H1 (cell line): Measurements from ENCODE around the gene ESRP2. TPM values are rescaled to one million over a fixed set of nuclear protein-coding genes. Genes with fewer than 3 reads are reported as not detected.

Source experiments
- CTCF ChIA-PET: fragments of 300-600 bp; sonication (Branson Sonifier 250); formaldehyde crosslinking; loops from one replicate; lab custom pipeline; 2021; ENCODE audit not compliant: partially characterized antibody; lab: Charles Lee
- POLR2A ChIA-PET: fragments of 300-600 bp; sonication (Branson Sonifier 250); formaldehyde crosslinking; loops from one replicate; lab custom pipeline; 2021; ENCODE audit warnings: inconsistent platforms; ENCODE audit not compliant: partially characterized antibody; lab: Charles Lee
- DNase-seq, 2 experiments: peaks; one replicate each; pipeline versions ENCODE4 v3.0.0 to v3.0.0-alpha.2; 2010 to 2022; ENCODE audit warnings: low spot score in 2 of 2, low read depth in 1 of 2, mixed read lengths in 1 of 2
- FAIRE-seq: peaks from 2 replicates; lab custom pipeline; 2011; peaks lifted over from hg19 to GRCh38; lab: Jason Lieb, UNC
- H2AFZ ChIP-seq: 2 replicates; pipeline ENCODE4 v1.8.1; 2012; ENCODE audit warnings: low read length, inconsistent platforms
- H2AK5ac ChIP-seq: 2 replicates; pipeline ENCODE4 v1.6.1; 2013; ENCODE audit warnings: low read depth, low read length
- H2BK120ac ChIP-seq: replicated peaks from 2 replicates; pipeline ENCODE3; 2013; ENCODE audit warnings: low read depth, low read length, inconsistent platforms
- H2BK12ac ChIP-seq: 2 replicates; pipeline ENCODE4 v1.6.1; 2013; ENCODE audit warnings: low read depth, low read length
- H2BK15ac ChIP-seq: 2 replicates; pipeline ENCODE4 v1.6.1; 2013; ENCODE audit warnings: low read length
- H2BK20ac ChIP-seq: 2 replicates; pipeline ENCODE4 v1.6.1; 2013; ENCODE audit warnings: low read length
- H2BK5ac ChIP-seq: 2 replicates; pipeline ENCODE4 v1.6.1; 2013; ENCODE audit warnings: low read depth, low read length
- H3K14ac ChIP-seq: 2 replicates; pipeline ENCODE4 v1.6.1; 2013; ENCODE audit warnings: inconsistent platforms; ENCODE audit not compliant: insufficient read length
- H3K18ac ChIP-seq: 2 replicates; pipeline ENCODE4 v1.6.1; 2013; ENCODE audit warnings: low read length; ENCODE audit errors: extremely low read depth
- H3K23ac ChIP-seq: 2 replicates; pipeline ENCODE4 v1.6.1; 2013; ENCODE audit warnings: inconsistent platforms; ENCODE audit not compliant: insufficient read length
- H3K23me2 ChIP-seq: 2 replicates; pipeline ENCODE4 v1.6.1; 2013; ENCODE audit warnings: low read depth, low read length
- H3K27ac ChIP-seq: 2 replicates; pipeline ENCODE4 v1.6.1; 2011; ENCODE audit warnings: low read depth, low read length, inconsistent platforms
- H3K27me3 ChIP-seq, 4 experiments: replicated peaks in 1 of 4; 1 replicate in 1 of 4; 2 replicates in 3 of 4; pipeline versions ENCODE4 v1.6.1 to v1.8.1; 2011 to 2013; ENCODE audit warnings: low read length in 3 of 4, mild to moderate bottlenecking in 3 of 4, inconsistent platforms in 2 of 4, mixed read lengths in 2 of 4, moderate library complexity in 1 of 4; ENCODE audit not compliant: control insufficient read depth in 3 of 4, insufficient read depth in 3 of 4; ENCODE audit errors: extremely low read depth in 1 of 4
- H3K36me3 ChIP-seq, 4 experiments: 2 replicates each; pipeline versions ENCODE4 v1.6.1 to v1.8.1; 2011 to 2013; ENCODE audit warnings: mild to moderate bottlenecking in 4 of 4, low read length in 3 of 4, moderate library complexity in 2 of 4, control low read depth in 1 of 4, inconsistent platforms in 1 of 4; ENCODE audit not compliant: insufficient read depth in 4 of 4, control insufficient read depth in 2 of 4
- H3K4ac ChIP-seq: replicated peaks from 2 replicates; pipeline ENCODE3; 2013; ENCODE audit warnings: low read length, low read depth, mixed read lengths, inconsistent platforms; ENCODE audit not compliant: insufficient read length
- H3K4me1 ChIP-seq, 4 experiments: replicated peaks in 1 of 4; 1 replicate in 1 of 4; 2 replicates in 3 of 4; pipeline versions ENCODE4 v1.6.1 to v1.8.1; 2011 to 2013; ENCODE audit warnings: low read length in 3 of 4, inconsistent platforms in 2 of 4, mixed read lengths in 1 of 4; ENCODE audit not compliant: insufficient read depth in 4 of 4, control insufficient read depth in 3 of 4
- H3K4me2 ChIP-seq, 2 experiments: 2 replicates each; pipeline versions ENCODE4 v1.6.1 to v1.8.1; 2011 to 2013; ENCODE audit warnings: low read depth in 2 of 2, low read length in 2 of 2, control low read depth in 1 of 2, inconsistent platforms in 1 of 2, mild to moderate bottlenecking in 1 of 2; ENCODE audit not compliant: insufficient read depth in 1 of 2
- H3K4me3 ChIP-seq, 4 experiments: fragments of 200-600, 300-600 bp in 1 of 4; sonication (generic), shearing (Covaris generic), sonication (Bioruptor Twin) in 1 of 4; 2 replicates each; pipeline versions ENCODE4 v1.5.1 to v1.8.1; 2011 to 2016; ENCODE audit warnings: low read length in 4 of 4, low read depth in 3 of 4, control low read depth in 2 of 4, inconsistent platforms in 2 of 4, mild to moderate bottlenecking in 2 of 4, mixed read lengths in 1 of 4, moderate library complexity in 1 of 4; ENCODE audit not compliant: insufficient read depth in 2 of 4; ENCODE audit errors: extremely low read depth in 1 of 4
- H3K56ac ChIP-seq: replicated peaks from 2 replicates; pipeline ENCODE3; 2013; ENCODE audit warnings: low read depth, mild to moderate bottlenecking, mixed read lengths, low read length, inconsistent platforms; ENCODE audit not compliant: insufficient read length
- H3K79me1 ChIP-seq: 2 replicates; pipeline ENCODE4 v1.6.1; 2013; ENCODE audit warnings: low read depth, low read length, control low read depth
- H3K79me2 ChIP-seq, 2 experiments: 2 replicates each; pipeline versions ENCODE4 v1.6.1 to v1.8.1; 2012 to 2013; ENCODE audit warnings: low read length in 2 of 2, mild to moderate bottlenecking in 2 of 2, inconsistent platforms in 1 of 2; ENCODE audit not compliant: insufficient read depth in 2 of 2, control insufficient read depth in 1 of 2
- H3K9ac ChIP-seq, 4 experiments: replicated peaks in 1 of 4; 1 replicate in 1 of 4; 2 replicates in 3 of 4; pipeline versions ENCODE4 v1.6.1 to v1.8.1; 2011 to 2013; ENCODE audit warnings: low read depth in 3 of 4, low read length in 3 of 4, control low read depth in 2 of 4, mild to moderate bottlenecking in 2 of 4, moderate library complexity in 2 of 4, inconsistent platforms in 1 of 4; ENCODE audit errors: extremely low read depth in 1 of 4
- H3K9me3 ChIP-seq, 2 experiments: 2 replicates each; pipeline versions ENCODE4 v1.6.1 to v1.8.1; 2012 to 2013; ENCODE audit warnings: mild to moderate bottlenecking in 2 of 2, moderate library complexity in 2 of 2, control low read depth in 1 of 2, inconsistent platforms in 1 of 2, low read depth in 1 of 2, low read length in 1 of 2, mixed read lengths in 1 of 2; ENCODE audit not compliant: insufficient read depth in 2 of 2
- H4K20me1 ChIP-seq, 2 experiments: replicated peaks in 1 of 2; 2 replicates each; pipeline versions ENCODE3 to v1.8.1; 2011 to 2013; ENCODE audit warnings: inconsistent platforms in 2 of 2, low read length in 2 of 2, mild to moderate bottlenecking in 1 of 2; ENCODE audit not compliant: insufficient read depth in 2 of 2, control insufficient read depth in 1 of 2
- H4K5ac ChIP-seq: 2 replicates; pipeline ENCODE4 v1.6.1; 2013; ENCODE audit warnings: low read length, low read depth, mixed read lengths, inconsistent platforms; ENCODE audit not compliant: insufficient read length
- H4K8ac ChIP-seq: 2 replicates; pipeline ENCODE4 v1.8.0; 2013; ENCODE audit warnings: mild to moderate bottlenecking, moderate library complexity, low read length, inconsistent platforms; ENCODE audit not compliant: insufficient read depth; ENCODE audit errors: extremely low read depth
- H4K91ac ChIP-seq: replicated peaks from 2 replicates; pipeline ENCODE3; 2013; ENCODE audit warnings: low read length, mixed read lengths, inconsistent platforms; ENCODE audit not compliant: insufficient read length
- WGBS, 2 experiments: shearing (Covaris generic) in 1 of 2; methylation state at CpG; one replicate each; pipeline versions ENCODE4 v1.1.6 to v1.1.7; 2013 to 2015; ENCODE audit warnings: low lambda C conversion rate in 2 of 2, mixed read lengths in 2 of 2, inconsistent platforms in 1 of 2, low coverage in 1 of 2, missing lambda C conversion rate in 1 of 2; ENCODE audit not compliant: insufficient replicate concordance in 2 of 2, insufficient coverage in 1 of 2, insufficient read length in 1 of 2; ENCODE audit errors: extremely low coverage in 1 of 2, missing lambda C conversion rate in 1 of 2; 5-methylcytosine and 5-hydroxymethylcytosine counted together
- polyA plus RNA-seq, 7 experiments: library from polyadenylated mRNA; depleted of rRNA in 3 of 7; stranded (reverse) in 5 of 7; unstranded in 2 of 7; fragments of >200 nt in 5 of 7; fragments of 200-250 nt in 2 of 7; gene quantifications; 1 replicate in 5 of 7; 2 replicates in 1 of 7; 4 replicates in 1 of 7; pipeline versions ENCODE4 v1.2.1 to v1.2.3, GENCODE V29; 2011 to 2013; ENCODE audit warnings: missing spikeins in 2 of 7, mixed read lengths in 2 of 7
- total RNA-seq: library from RNA; stranded (reverse); fragmentation: NEBNext Ultra II Directional; extraction: Animal tissue kit (Norgen Biotek cat#: 25700); gene quantifications from 2 replicates; pipeline ENCODE4 v1.2.1, GENCODE V29; 2021

Gene ESRP2
- total and polyA plus RNA-seq, 2 of the 8 experiments (the other 6 are each of a cell fraction or from before 2014, with no cell fraction given) = 35.1 to 45.8 TPM

DNA sequence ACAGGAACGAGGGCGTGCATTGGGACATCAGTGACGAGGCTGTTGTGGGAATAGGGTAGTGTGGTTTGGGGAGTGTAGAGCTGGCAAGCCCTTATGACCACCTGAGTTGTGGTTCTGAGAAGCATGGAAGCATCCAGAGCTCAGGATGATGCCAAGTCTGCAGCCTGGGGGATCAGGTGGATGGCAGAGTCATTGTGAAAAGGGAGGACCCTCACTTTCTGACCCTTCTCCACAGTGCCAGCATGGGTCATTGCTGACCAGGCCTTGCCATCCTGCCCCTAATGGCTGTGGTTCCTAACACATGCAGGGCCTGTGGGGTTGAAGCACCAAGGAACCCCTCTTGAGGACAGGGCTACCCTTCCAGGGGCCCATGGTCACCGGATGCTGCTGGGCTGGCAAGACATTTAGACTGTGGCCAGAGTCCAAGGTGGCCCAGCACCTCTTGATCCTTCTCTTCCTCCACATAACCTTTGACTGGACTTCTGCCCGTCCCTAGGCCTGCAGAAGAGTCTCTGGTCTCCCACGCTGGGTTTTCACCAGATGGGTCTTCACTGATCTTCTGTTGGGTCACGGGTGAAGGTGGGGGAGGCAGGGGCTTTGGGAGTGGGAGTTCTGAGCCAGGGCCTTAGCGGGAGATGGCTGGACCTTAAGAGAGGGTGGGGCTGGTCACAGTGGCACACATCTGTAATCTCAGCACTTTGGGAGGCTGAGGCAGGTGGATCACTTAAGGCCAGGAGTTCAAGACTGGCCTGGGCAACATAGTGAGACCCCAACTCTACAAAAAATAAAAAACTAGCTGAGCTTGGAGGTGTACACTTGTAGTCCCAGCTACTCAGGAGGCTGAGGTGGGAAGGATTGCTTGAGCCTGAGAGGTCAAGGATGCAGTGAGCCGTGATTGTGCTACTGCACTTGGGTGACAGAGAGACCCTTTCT lies 7.3 kb upstream of the ESRP2 start:
- H4K91ac ChIP-seq = no peak overlapping the region
- no peak overlapping the region for H4K8ac ChIP-seq
- 83% methylated on average over 9 of the region's 9 CpGs; no CpG with 5 or more reads in 1 of the 2 experiments for WGBS, 2 experiments
- peaks cover 0 to 9% (median 4%) of the 10 kb centered on the region in 4 experiments; a peak in 6 of 7 replicates for H3K4me1 ChIP-seq
- H3K4ac ChIP-seq = no peak overlapping the region
- H3K27ac ChIP-seq = no peak overlapping the region
- FAIRE-seq (no peak), DNase-seq (no peak)
- POLR2A ChIA-PET = interaction anchor here (0.7 to 3.6 kb wide), 3 partner anchors 26 to 394 kb away, joined by 3 to 12 read pairs (median 3); partner anchors contain the start of genes PRMT7 and SLC7A6OS
- no peak overlapping the region for H3K18ac ChIP-seq
- H3K27me3 ChIP-seq = peaks cover 0 to 8% (median 5%) of the 10 kb centered on the region in 4 experiments; a peak in 5 of 7 replicates
- H3K36me3 ChIP-seq = no peaks in the 10 kb centered on the region
- no peak overlapping the region for H2BK12ac ChIP-seq
- peaks cover 0 to 1% of the 10 kb centered on the region in 2 experiments for H4K20me1 ChIP-seq
- H3K23ac ChIP-seq = no peak overlapping the region
- H2BK120ac ChIP-seq = no peak overlapping the region
- no peak overlapping the region for H3K9ac ChIP-seq
- H2BK5ac ChIP-seq = no peak overlapping the region
- no peak overlapping the region for H3K56ac ChIP-seq
- 0 out of 2 replicates have a peak, but pooled peaks cover 2% of the 10 kb centered on the region for H3K79me1 ChIP-seq
- H2AK5ac ChIP-seq = peak overlapping the region; percentile 65; the same call in 1 of the 2 replicates
- H3K9me3 ChIP-seq = no peaks in the 10 kb centered on the region
- no peak overlapping the region; the same call in 1 of the 2 replicates for H2BK15ac ChIP-seq
- no peak overlapping the region for H4K5ac ChIP-seq
- no peak overlapping the region for H2BK20ac ChIP-seq
- CTCF ChIA-PET = interaction anchor here (0.6 to 7.6 kb wide), 9 partner anchors 9 to 241 kb away, joined by 3 to 80 read pairs (median 4); partner anchors contain the start of gene SLC7A6
- H3K4me2 ChIP-seq = no peak overlapping the region; a peak in 1 of 4 replicates
- H3K14ac ChIP-seq = no peak overlapping the region
- no peaks in the 10 kb centered on the region for H3K79me2 ChIP-seq
- H3K23me2 ChIP-seq = peaks cover 13% of the 10 kb centered on the region; the same call in 1 of the 2 replicates
- H3K4me3 ChIP-seq = no peak overlapping the region
- no peak overlapping the region for H2AFZ ChIP-seq
